Natural killer cell (primary cell): Measurements from ENCODE around the gene FBH1. TPM values are rescaled to one million over a fixed set of nuclear protein-coding genes. Genes with fewer than 3 reads are reported as not detected.

Experiments used
- ATAC-seq, 3 donors: fragments of 150-1000 bp in 2 of 3; fragments of 200-7000 bp in 1 of 3; cut with Tn5 transposase; 1 replicate in 1 of 3; 2 replicates in 2 of 3; pipeline ENCODE4 v1.10.0; 2021; ENCODE audit warnings: mild to moderate bottlenecking in 2 of 3, moderate library complexity in 2 of 3
- DNase-seq, 2 donors: peaks; one replicate each; pipeline versions ENCODE4 v3.0.0 to v3.0.0-alpha.2; 2013 to 2021; ENCODE audit warnings: mixed read lengths in 1 of 2
- H3K27ac ChIP-seq: one replicate; pipeline ENCODE4 v1.5.1; 2013; ENCODE audit warnings: mild to moderate bottlenecking, low read length
- H3K27me3 ChIP-seq: one replicate; pipeline ENCODE4 v1.6.1; 2013; ENCODE audit warnings: low read length; ENCODE audit not compliant: control insufficient read depth, insufficient read depth
- H3K36me3 ChIP-seq: one replicate; pipeline ENCODE4 v1.6.1; 2013; ENCODE audit warnings: low read length; ENCODE audit not compliant: control insufficient read depth, insufficient read depth
- H3K4me1 ChIP-seq: one replicate; pipeline ENCODE4 v1.6.1; 2013; ENCODE audit warnings: low read length; ENCODE audit not compliant: control insufficient read depth, insufficient read depth
- H3K4me3 ChIP-seq: one replicate; pipeline ENCODE4 v1.5.1; 2013; ENCODE audit warnings: low read length
- H3K9me3 ChIP-seq: one replicate; pipeline ENCODE4 v1.6.1; 2013; ENCODE audit warnings: low read length; ENCODE audit not compliant: control insufficient read depth, insufficient read depth
- H3K27ac Mint-ChIP-seq, 2 donors: one replicate each; pipeline ENCODE4 v1.8.0; 2022; ENCODE audit warnings: mild to moderate bottlenecking in 2 of 2, mixed read lengths in 2 of 2, moderate library complexity in 1 of 2
- H3K27me3 Mint-ChIP-seq, 2 donors: one replicate each; pipeline ENCODE4 v1.8.0; 2022; ENCODE audit warnings: low read depth in 2 of 2, mixed read lengths in 2 of 2
- H3K36me3 Mint-ChIP-seq: one replicate; pipeline ENCODE4 v1.8.0; 2022; ENCODE audit warnings: mixed read lengths
- H3K4me1 Mint-ChIP-seq, 2 donors: one replicate each; pipeline ENCODE4 v1.8.0; 2022; ENCODE audit warnings: mixed read lengths in 2 of 2
- H3K4me3 Mint-ChIP-seq: one replicate; pipeline ENCODE4 v1.8.0; 2022; ENCODE audit warnings: mild to moderate bottlenecking, moderate library complexity, mixed read lengths
- H3K9me3 Mint-ChIP-seq, 2 donors: one replicate each; pipeline ENCODE4 v1.8.0; 2022; ENCODE audit warnings: mixed read lengths in 2 of 2
- CTCF ChIP-seq: fragments of 200-600 bp; IDR thresholded peaks from one replicate; pipeline ENCODE4 v1.8.0; 2022; ENCODE audit warnings: antibody characterized with exemption
- WGBS: methylation state at CpG from one replicate; pipeline ENCODE4 v1.1.7; 2013; ENCODE audit warnings: missing lambda C conversion rate; ENCODE audit not compliant: insufficient coverage; 5-methylcytosine and 5-hydroxymethylcytosine counted together
- intact Hi-C: fragments of 100-400 bp; cut with micrococcal nuclease; formaldehyde crosslinking; loops from one replicate; pipeline ENCODE4 v1.14.2; 2022
- total RNA-seq, 4 donors: library from RNA; stranded (reverse); fragments of 120-200 nt in 1 of 4; gene quantifications; one replicate each; pipeline versions ENCODE4 v1.2.3 to v1.2.4, GENCODE V29; 2013 to 2022

The FBH1 gene
- total RNA-seq, 3 donors from 2014 or later (not counting 1 experiment from before 2014, with no cell fraction given), result 49.3 to 64.9 (median 62.7) TPM

DNA sequence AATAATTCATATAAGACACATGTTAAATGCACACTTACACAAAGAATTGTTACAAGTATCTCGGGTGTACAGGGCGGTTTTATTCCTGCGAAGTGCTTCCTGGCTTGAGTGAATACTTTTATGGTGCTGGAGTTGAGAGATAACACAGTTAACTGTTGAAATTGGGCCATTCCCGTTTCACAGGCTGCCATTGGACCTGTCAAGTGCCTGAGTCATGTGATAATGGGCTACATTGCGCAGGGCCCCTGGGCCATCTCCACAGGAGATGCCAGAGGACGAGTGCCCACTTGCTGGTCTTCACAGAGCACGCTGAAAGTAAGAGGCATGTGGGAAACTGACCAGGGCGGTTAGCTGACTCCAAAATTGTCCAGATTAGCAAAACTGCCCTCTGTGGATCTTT, 4.8 kb downstream of the FBH1 start:
- Histone ChIP-seq H3K27me3 (no peaks in the 10 kb centered on the region), H3K36me3 (peaks cover 17% of the 10 kb centered on the region), H3K9me3 (peaks cover 5% of the 10 kb centered on the region), H3K4me3 (no peak overlapping the region), H3K27ac (no peak overlapping the region), H3K4me1 (peaks cover 24% of the 10 kb centered on the region)
- peaks cover 49 to 56% of the 10 kb centered on the region in 2 donors for H3K4me1 Mint-ChIP-seq
- no peak overlapping the region for H3K27ac Mint-ChIP-seq
- WGBS, result 96% methylated on average over 8 of the region's 8 CpGs
- no peaks in the 10 kb centered on the region for H3K36me3 Mint-ChIP-seq
- no peaks in the 10 kb centered on the region for H3K9me3 Mint-ChIP-seq
- TF ChIP-seq CTCF, result no peak
- ATAC-seq (no peak), DNase-seq (no peak)
- intact Hi-C loops, result no loop called here
- no peaks in the 10 kb centered on the region for H3K27me3 Mint-ChIP-seq
- H3K4me3 Mint-ChIP-seq, result no peak overlapping the region

DNA sequence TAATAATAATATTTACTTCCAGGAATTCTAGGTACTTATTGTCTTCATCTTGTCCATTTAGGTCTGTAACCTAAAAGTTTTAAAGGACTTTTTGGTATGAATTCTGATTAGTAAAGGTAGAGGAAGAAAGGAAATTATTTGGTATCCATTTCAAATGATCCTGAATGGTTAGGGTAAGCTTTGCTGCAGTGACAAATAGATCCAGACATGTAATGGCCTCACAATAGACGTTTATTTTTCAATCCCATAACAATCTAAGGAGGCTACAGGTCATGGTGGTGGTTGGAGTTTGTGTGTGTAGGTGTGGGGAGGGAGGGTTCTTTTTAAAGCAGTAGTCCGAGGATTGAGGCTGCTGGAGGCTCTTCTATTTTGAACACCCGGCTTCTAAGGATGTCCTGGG, 5.3 kb downstream of the FBH1 start:
- Histone ChIP-seq H3K27me3 (no peaks in the 10 kb centered on the region), H3K36me3 (peaks cover 17% of the 10 kb centered on the region), H3K4me1 (peaks cover 24% of the 10 kb centered on the region), H3K27ac (no peak overlapping the region), H3K4me3 (no peak overlapping the region), H3K9me3 (peaks cover 5% of the 10 kb centered on the region)
- intact Hi-C loops, result no loop called here
- WGBS, result 96% methylated on average over 2 of the region's 3 CpGs
- Mint-ChIP-seq H3K36me3 (no peaks in the 10 kb centered on the region), H3K4me3 (no peak overlapping the region), H3K9me3 (no peaks in the 10 kb centered on the region), H3K27me3 (no peaks in the 10 kb centered on the region), H3K4me1 (peaks cover 49 to 54% of the 10 kb centered on the region in 2 donors), H3K27ac (peak overlapping the region in 1 of 2 donors; percentile 82)
- no peak for TF ChIP-seq CTCF
- ATAC-seq (no peak), DNase-seq (no peak)

DNA sequence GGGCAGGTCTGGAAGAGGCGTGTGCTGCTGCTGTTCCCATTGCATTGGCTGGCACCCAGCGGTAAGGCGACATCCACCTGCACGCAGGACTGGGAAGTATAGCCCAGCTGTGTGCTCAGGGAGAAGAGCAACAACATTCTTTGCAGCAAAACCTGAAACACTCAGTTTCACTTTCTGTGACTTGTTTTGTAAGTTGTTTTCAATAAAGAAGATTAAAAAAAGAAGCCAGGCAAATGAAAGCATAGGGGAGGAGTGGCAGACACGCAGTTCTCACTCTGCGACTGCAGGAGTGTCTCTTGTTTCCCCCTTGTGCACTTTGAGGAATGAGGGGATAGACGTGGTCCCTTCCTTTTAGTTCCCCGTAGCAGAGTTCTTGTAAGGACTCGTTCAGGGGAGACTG, 5.8 kb downstream of the FBH1 start:
- no peak for ATAC-seq
- DNase-seq, result peak in 1 of 2 donors; percentile 34
- intact Hi-C loops, result no loop called here
- Histone ChIP-seq H3K36me3 (peaks cover 17% of the 10 kb centered on the region), H3K4me1 (peaks cover 20% of the 10 kb centered on the region), H3K27me3 (no peaks in the 10 kb centered on the region), H3K9me3 (peaks cover 5% of the 10 kb centered on the region), H3K27ac (peak overlapping the region; percentile 0), H3K4me3 (no peak overlapping the region)
- Mint-ChIP-seq H3K9me3 (no peaks in the 10 kb centered on the region), H3K4me1 (peaks cover 46 to 50% of the 10 kb centered on the region in 2 donors), H3K36me3 (no peaks in the 10 kb centered on the region), H3K4me3 (no peak overlapping the region), H3K27me3 (no peaks in the 10 kb centered on the region), H3K27ac (peak overlapping the region; percentile 45 to 82)
- WGBS, result 62% methylated on average over 9 of the region's 9 CpGs
- no peak for TF ChIP-seq CTCF
